Neural crest cell (in vitro differentiated cells): ENCODE measurements around the gene ADARB1. TPM values are rescaled to one million over a fixed set of nuclear protein-coding genes. Genes with fewer than 3 reads are reported as not detected.
"Not testable (repeated sequence)": the region's sequence is repeated elsewhere in the genome, so short reads cannot be mapped to it uniquely, and the experiment has no call there.

Source experiments
- DNase-seq: peaks from one replicate; pipeline ENCODE4 v3.0.0; 2021; ENCODE audit warnings: low read depth, mixed read lengths, low spot score
- H3K27ac Mint-ChIP-seq: one replicate; pipeline ENCODE4 v1.8.0; 2021; ENCODE audit warnings: mild to moderate bottlenecking, mixed read lengths; ENCODE audit not compliant: unreplicated experiment
- H3K27me3 Mint-ChIP-seq: 2 replicates; pipeline ENCODE4 v1.8.0; 2021; ENCODE audit warnings: low read depth, mild to moderate bottlenecking, mixed read lengths
- H3K36me3 Mint-ChIP-seq: 2 replicates; pipeline ENCODE4 v1.8.0; 2021; ENCODE audit warnings: low read depth, mild to moderate bottlenecking, mixed read lengths
- H3K4me1 Mint-ChIP-seq: 2 replicates; pipeline ENCODE4 v1.8.0; 2021; ENCODE audit warnings: mixed read lengths
- H3K4me3 Mint-ChIP-seq: one replicate; pipeline ENCODE4 v1.8.0; 2021; ENCODE audit warnings: mild to moderate bottlenecking, mixed read lengths
- H3K9me3 Mint-ChIP-seq: 2 replicates; pipeline ENCODE4 v1.8.0; 2021; ENCODE audit warnings: mixed read lengths
- CTCF ChIP-seq: fragments of 200-600 bp; sonication (generic); conservative IDR thresholded peaks from 2 replicates; pipeline ENCODE4 v1.5.0; 2021; ENCODE audit warnings: antibody characterized with exemption, mild to moderate bottlenecking
- long read RNA-seq: library from polyadenylated mRNA; unstranded; transcript quantifications from one replicate; pipeline ENCODE4 v2.0.0, GENCODE V29; 2020
- total RNA-seq: library from RNA; stranded (reverse); gene quantifications from 2 replicates; pipeline ENCODE4 v1.2.1, GENCODE V29; 2021

Gene ADARB1
- 14.4 and 21.0 TPM in 2 replicates for total RNA-seq
- long read RNA-seq, partial matches to known transcripts, result 1 of 4 reads
- long read RNA-seq, other reads (novel, unspliced or antisense), result 3 of 4 reads

- peaks cover 29% of the 10 kb centered on the region for H3K27me3 Mint-ChIP-seq
- H3K4me1 Mint-ChIP-seq, result peaks cover 18% of the 10 kb centered on the region
- no peaks in the 10 kb centered on the region for H3K9me3 Mint-ChIP-seq
- H3K4me3 Mint-ChIP-seq, result peak within 1 kb of the TSS; percentile 93
- no peak within 1 kb of the TSS for H3K27ac Mint-ChIP-seq
- peak; percentile 61 for DNase-seq
- H3K36me3 Mint-ChIP-seq, result no peaks in the 10 kb centered on the region
- no peak for TF ChIP-seq CTCF
Observed at GRCh38 chr21:45074048-45074817, at the start of gene ADARB1. ADARB1 (plus strand) TSS chr21:45074580; CDS start chr21:45171657, 97,077 bp downstream.

- TF ChIP-seq CTCF, result no peak
Observed at GRCh38 chr21:45026066-45026745, 48.2 kb upstream of the ADARB1 start.

GRCh38 chr21:45026826-45027225, 47.6 kb upstream of the ADARB1 start:
- Mint-ChIP-seq H3K4me3 (no peak overlapping the region), H3K9me3 (peaks cover 10% of the 10 kb centered on the region), H3K27me3 (peaks cover 66% of the 10 kb centered on the region), H3K27ac (no peak overlapping the region), H3K4me1 (peaks cover 37% of the 10 kb centered on the region), H3K36me3 (peaks cover 13% of the 10 kb centered on the region)
- DNase-seq, result no peak
- peak; percentile 32 for TF ChIP-seq CTCF

More at GRCh38 chr21:45026066-45026745, 48.2 kb upstream of the ADARB1 start:
- H3K27ac Mint-ChIP-seq, result no peak overlapping the region
- no peak for DNase-seq
- peaks cover 68% of the 10 kb centered on the region for H3K27me3 Mint-ChIP-seq
- H3K4me1 Mint-ChIP-seq, result peaks cover 42% of the 10 kb centered on the region
- H3K9me3 Mint-ChIP-seq, result peaks cover 10% of the 10 kb centered on the region
- H3K4me3 Mint-ChIP-seq, result no peak overlapping the region
- H3K36me3 Mint-ChIP-seq, result peaks cover 13% of the 10 kb centered on the region

GRCh38 chr21:45027241-45028196, 46.9 kb upstream of the ADARB1 start:
- peaks cover 10% of the 10 kb centered on the region for H3K9me3 Mint-ChIP-seq
- no peak overlapping the region for H3K27ac Mint-ChIP-seq
- peaks cover 63% of the 10 kb centered on the region for H3K27me3 Mint-ChIP-seq
- TF ChIP-seq CTCF, result no peak
- H3K36me3 Mint-ChIP-seq, result peaks cover 13% of the 10 kb centered on the region
- no peak overlapping the region for H3K4me3 Mint-ChIP-seq
- H3K4me1 Mint-ChIP-seq, result peaks cover 31% of the 10 kb centered on the region
- DNase-seq, result no peak

- not testable (repeated sequence) for H3K4me3 Mint-ChIP-seq, DNase-seq, H3K36me3 Mint-ChIP-seq, H3K27ac Mint-ChIP-seq, H3K9me3 Mint-ChIP-seq
- Mint-ChIP-seq H3K27me3 (peaks cover 63% of the 10 kb centered on the region), H3K4me1 (peaks cover 31% of the 10 kb centered on the region)
Observed at GRCh38 chr21:45028645-45029044, 45.7 kb upstream of the ADARB1 start.
